Activated CD8-positive, alpha-beta T cell treated with anti-CD3 and anti-CD28 coated beads, Interleukin-2, amount 10 ng/mL, durations not matched to agents 7 days and 5 days (primary cell): ENCODE results near the gene PLAGL1. TPM values are rescaled to one million over a fixed set of nuclear protein-coding genes. Genes with fewer than 3 reads are reported as not detected.

ENCODE experiments used
- ATAC-seq: fragments of 150-1000 bp; cut with Tn5 transposase; one replicate; pipeline ENCODE4 v1.10.0; 2021; ENCODE audit warnings: moderate library complexity
- CTCF ChIA-PET: fragments of 350-600 bp; sonication (Branson Sonifier 250); formaldehyde crosslinking; loops from one replicate; lab custom pipeline; 2021; ENCODE audit warnings: antibody characterized with exemption; lab: Charles Lee
- POLR2A ChIA-PET: fragments of 350-600 bp; sonication (Branson Sonifier 250); formaldehyde crosslinking; loops from one replicate; lab custom pipeline; 2021; ENCODE audit warnings: antibody characterized with exemption; lab: Charles Lee
- DNase-seq: peaks from one replicate; pipeline ENCODE4 v3.0.0-alpha.2; 2020
- H3K27ac Mint-ChIP-seq: one replicate; pipeline ENCODE4 v1.8.0; 2021; ENCODE audit warnings: mild to moderate bottlenecking, mixed read lengths
- H3K27me3 Mint-ChIP-seq: one replicate; pipeline ENCODE4 v1.8.0; 2021; ENCODE audit warnings: low read depth, mixed read lengths
- H3K36me3 Mint-ChIP-seq: one replicate; pipeline ENCODE4 v1.8.0; 2021; ENCODE audit warnings: low read depth, mixed read lengths
- H3K4me1 Mint-ChIP-seq: one replicate; pipeline ENCODE4 v1.8.0; 2021; ENCODE audit warnings: low read depth, mixed read lengths
- H3K4me3 Mint-ChIP-seq: one replicate; pipeline ENCODE4 v1.8.0; 2021; ENCODE audit warnings: mild to moderate bottlenecking, mixed read lengths
- H3K9me3 Mint-ChIP-seq: one replicate; pipeline ENCODE4 v1.8.0; 2022; ENCODE audit warnings: mixed read lengths; ENCODE audit not compliant: insufficient read depth
- total RNA-seq, 2 experiments: library from RNA; stranded (reverse); gene quantifications; one replicate each; pipeline ENCODE4 v1.2.3, GENCODE V29; 2021

The PLAGL1 gene
- total RNA-seq, 2 experiments from 2014 or later = 7.4 to 7.7 TPM

DNA sequence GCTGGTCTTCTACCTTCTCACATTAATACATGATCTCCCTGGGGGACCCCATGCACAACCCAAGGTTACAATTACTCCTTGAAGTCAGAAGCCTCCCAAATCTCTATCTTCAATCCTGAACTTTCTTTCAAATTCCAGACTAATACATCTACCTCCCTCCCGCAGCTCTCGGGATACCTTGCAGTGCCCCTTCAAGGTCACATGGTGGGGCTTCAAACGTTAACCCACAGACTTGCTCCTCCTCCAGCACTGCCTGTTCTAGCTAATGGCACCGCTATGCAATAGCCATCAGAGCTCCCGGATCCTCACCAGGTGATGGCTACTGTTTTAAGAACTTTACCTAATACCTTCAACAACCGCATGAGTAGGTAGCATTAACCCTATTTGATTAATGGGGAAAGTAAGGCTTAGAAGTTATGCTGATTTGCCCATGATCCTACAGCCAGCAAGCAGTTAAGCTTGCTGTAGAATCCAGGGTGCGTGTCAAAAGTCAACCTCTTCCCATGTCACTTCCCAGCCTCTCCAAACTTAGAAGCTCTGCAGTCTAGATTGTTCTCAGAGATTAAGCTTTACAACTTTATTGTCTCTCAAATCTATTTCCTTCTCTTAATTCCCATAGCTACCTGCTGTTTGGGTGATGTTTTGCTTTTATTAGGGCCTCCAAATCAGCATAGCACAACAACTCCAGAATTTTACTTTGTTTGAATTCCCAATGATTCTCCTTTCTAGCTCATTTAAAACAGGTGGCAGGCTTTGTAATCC lies 44.7 kb downstream of the PLAGL1 start:
- Mint-ChIP-seq H3K4me3 (no peak overlapping the region), H3K36me3 (no peaks in the 10 kb centered on the region), H3K27ac (no peak overlapping the region), H3K27me3 (no peaks in the 10 kb centered on the region), H3K9me3 (no peaks in the 10 kb centered on the region), H3K4me1 (no peaks in the 10 kb centered on the region)
- DNase-seq (no peak), ATAC-seq (no peak)
- POLR2A ChIA-PET = no interaction called here
- CTCF ChIA-PET = interaction anchor here (1.0 to 1.4 kb wide), 2 partner anchors 10 to 22 kb away, joined by 4 to 5 read pairs; no protein-coding TSS in a partner anchor

DNA sequence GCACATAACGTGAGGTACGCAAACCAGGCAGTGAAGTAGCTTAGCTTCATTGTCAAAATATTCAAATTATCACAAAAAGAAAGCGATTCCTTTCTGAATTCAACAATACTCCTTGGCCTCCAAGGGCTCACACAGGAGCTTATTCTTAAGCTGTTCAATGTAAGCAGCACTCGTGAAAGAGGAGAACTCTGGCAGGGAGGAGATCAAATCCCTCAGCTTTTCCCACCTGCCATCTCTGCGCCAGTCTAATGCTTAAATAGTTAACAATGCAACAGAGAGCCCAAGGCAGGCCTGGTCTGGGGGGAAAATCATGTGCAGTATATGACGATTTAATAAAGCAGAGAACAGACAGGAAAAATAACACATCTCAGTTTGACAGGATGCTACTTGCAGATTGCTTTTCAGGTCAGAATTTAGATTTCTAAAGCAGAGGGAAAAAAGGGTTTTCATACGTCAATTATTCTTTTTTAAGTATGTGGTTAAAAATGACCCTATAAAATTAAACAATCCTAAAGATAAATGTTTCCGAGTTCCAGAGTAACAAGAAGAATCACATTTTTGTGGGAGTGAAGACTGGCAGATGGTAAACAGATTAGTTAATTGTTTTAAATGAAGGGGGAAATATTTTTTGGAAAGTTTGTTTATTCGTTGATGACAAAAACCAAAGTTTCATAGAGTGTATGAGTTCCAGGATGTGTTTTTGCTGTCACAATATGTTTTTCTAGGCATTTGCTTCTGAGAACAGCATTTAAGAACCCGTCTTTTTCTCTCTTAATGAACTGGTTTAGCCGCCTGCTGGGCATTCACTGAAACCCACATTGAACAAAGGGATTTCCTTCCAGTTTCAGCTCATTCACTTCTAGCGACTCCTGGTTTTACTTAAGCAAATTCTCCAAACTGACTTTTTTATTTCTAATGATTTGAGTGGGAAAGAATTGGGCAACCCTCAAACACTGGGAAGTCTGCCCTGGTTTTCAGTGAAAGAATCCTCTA lies 45.9 kb downstream of the PLAGL1 start:
- H3K4me1 Mint-ChIP-seq = no peaks in the 10 kb centered on the region
- ChIA-PET CTCF (no interaction called here), POLR2A (no interaction called here)
- no peak for ATAC-seq
- no peak for DNase-seq
- H3K36me3 Mint-ChIP-seq = no peaks in the 10 kb centered on the region
- no peak overlapping the region for H3K27ac Mint-ChIP-seq
- H3K4me3 Mint-ChIP-seq = no peak overlapping the region
- H3K9me3 Mint-ChIP-seq = no peaks in the 10 kb centered on the region
- no peaks in the 10 kb centered on the region for H3K27me3 Mint-ChIP-seq

DNA sequence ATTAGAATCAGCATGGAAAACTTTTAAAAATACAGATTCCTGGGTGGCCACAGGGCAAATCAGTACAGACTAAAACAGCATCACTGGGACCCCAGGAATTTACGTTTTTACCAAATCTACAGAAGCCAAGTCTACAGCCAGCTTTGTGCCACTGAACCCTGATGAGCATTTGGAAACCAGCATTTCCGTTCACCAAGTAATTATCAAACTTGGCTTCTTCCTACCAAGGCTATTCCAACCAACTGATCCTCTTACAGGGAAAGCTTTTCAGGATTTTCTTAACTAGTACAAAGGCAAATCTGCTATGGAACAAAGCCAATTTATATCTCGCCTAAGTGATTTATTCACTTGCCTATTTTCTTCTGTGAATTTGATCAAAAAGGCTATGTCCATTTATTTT lies 47.0 kb downstream of the PLAGL1 start:
- ATAC-seq (no peak), DNase-seq (no peak)
- H3K27ac Mint-ChIP-seq = no peak overlapping the region
- H3K4me1 Mint-ChIP-seq = no peaks in the 10 kb centered on the region
- POLR2A ChIA-PET = no interaction called here
- H3K27me3 Mint-ChIP-seq = no peaks in the 10 kb centered on the region
- CTCF ChIA-PET = no interaction called here
- no peak overlapping the region for H3K4me3 Mint-ChIP-seq
- H3K9me3 Mint-ChIP-seq = no peaks in the 10 kb centered on the region
- no peaks in the 10 kb centered on the region for H3K36me3 Mint-ChIP-seq

DNA sequence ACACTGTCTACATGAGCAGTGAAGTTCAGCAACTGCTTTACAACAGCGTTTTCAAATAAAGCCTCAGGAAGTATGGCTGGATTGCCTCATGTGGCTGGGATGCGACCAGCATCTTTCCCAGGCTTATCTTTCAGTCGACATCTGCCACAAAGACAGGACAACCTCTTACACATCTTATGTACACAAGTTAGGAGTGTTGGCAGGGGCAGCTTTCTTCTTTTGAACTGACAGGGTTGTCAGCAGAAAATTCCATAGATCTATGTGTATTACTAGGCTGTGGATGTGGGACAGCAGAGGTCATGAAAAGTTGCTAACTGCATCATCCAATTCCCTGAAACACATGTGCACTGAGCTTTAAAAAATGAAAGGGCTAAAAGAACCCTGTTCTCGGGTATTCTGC lies 48.1 kb downstream of the PLAGL1 start:
- ATAC-seq = no peak
- Mint-ChIP-seq H3K27ac (no peak overlapping the region), H3K9me3 (no peaks in the 10 kb centered on the region), H3K4me1 (no peaks in the 10 kb centered on the region), H3K36me3 (no peaks in the 10 kb centered on the region), H3K4me3 (no peak overlapping the region), H3K27me3 (no peaks in the 10 kb centered on the region)
- DNase-seq = no peak
- POLR2A ChIA-PET = no interaction called here
- CTCF ChIA-PET = interaction anchor here (5.1 kb wide), 1 partner anchor 20 kb away, joined by 25 read pairs; no protein-coding TSS in a partner anchor

DNA sequence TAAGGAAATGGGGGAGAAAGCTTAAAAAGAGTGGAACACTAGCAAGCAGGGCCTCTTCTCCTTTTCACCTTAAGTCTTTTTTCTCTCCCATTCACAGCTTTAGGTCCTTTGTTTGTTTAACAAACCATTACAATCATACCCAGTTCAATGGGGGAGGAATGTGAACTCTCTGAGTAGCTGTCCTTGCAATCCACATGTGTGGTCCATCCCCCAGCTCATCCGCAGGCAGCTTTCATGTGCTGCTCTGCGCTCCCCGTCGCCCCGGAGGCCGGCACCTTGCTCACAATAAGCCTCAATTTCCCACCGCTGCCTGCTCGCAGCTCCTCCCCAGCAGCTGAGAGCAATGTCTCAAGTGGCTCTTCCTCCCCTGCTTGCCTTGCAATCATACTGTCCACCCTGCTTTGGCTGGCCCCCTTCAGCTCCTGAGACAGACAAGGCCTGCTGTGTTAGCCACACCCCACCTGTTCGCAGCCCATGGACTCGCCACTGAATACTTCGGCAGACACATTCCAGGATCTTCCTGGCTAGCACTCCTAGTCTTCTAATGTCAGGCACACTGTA lies 49.1 kb downstream of the PLAGL1 start:
- no peaks in the 10 kb centered on the region for H3K27me3 Mint-ChIP-seq
- H3K4me1 Mint-ChIP-seq = no peaks in the 10 kb centered on the region
- no peaks in the 10 kb centered on the region for H3K36me3 Mint-ChIP-seq
- POLR2A ChIA-PET = interaction anchor here (0.6 kb wide), 1 partner anchor 137 kb away, joined by 3 read pairs; no protein-coding TSS in a partner anchor
- no peaks in the 10 kb centered on the region for H3K9me3 Mint-ChIP-seq
- H3K27ac Mint-ChIP-seq = no peak overlapping the region
- ATAC-seq = no peak
- CTCF ChIA-PET = interaction anchor here (2.0 to 5.1 kb wide), 2 partner anchors 16 to 19 kb away, joined by 5 to 25 read pairs; no protein-coding TSS in a partner anchor
- H3K4me3 Mint-ChIP-seq = no peak overlapping the region
- no peak for DNase-seq

DNA sequence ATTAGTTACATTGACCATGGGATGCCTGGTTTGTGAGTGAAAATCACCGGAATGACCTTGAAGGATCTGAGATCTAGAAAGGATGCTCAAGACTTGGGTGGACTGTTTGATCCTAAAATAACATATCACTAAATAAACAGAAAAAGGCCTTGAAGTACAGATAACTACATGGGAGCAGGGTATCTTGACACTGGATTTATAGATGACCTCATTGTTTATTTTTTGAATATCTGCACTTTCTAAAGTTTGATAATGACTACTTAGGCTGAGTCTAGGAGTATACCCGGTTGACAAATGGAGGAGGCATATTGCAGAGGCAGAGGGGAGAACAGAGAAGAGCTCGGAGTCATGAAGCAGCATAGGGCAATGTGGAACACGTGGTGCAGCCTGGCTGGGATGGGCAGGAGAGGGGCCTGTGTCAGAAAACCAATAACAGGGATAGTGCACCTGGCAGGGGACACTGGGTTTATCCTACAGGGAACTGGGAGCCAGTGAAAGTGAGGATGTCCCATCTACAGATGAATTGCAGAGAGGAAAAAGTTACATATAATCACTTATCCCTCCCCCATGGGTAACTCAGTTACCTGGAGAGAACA lies 50.3 kb downstream of the PLAGL1 start:
- Mint-ChIP-seq H3K4me1 (no peaks in the 10 kb centered on the region), H3K4me3 (no peak overlapping the region), H3K9me3 (no peaks in the 10 kb centered on the region), H3K27ac (no peak overlapping the region), H3K36me3 (no peaks in the 10 kb centered on the region), H3K27me3 (no peaks in the 10 kb centered on the region)
- ATAC-seq (no peak), DNase-seq (no peak)
- POLR2A ChIA-PET = no interaction called here
- CTCF ChIA-PET = interaction anchor here (2.0 to 5.1 kb wide), 2 partner anchors 15 to 18 kb away, joined by 5 to 25 read pairs; no protein-coding TSS in a partner anchor

DNA sequence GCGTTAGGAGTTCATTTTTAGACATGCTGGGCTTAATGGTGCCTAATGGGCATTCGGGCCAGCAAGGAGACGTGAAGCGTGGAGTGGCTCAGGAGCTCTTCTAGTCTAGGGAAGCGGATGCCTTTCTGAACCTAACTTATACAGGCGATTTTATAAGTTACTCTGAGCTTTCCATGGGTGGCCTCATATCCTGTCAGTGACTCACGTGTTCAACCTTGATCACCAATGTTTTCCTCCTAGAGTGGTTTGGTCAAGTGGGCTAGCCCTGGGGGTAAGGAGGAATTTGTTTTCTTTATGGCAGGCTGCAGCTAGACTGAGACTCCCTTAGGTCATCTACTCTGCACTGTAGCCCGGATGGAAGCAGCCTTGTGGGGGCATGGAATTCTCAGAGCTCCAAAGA lies 52.1 kb downstream of the PLAGL1 start:
- Mint-ChIP-seq H3K9me3 (no peaks in the 10 kb centered on the region), H3K27ac (no peak overlapping the region), H3K4me1 (no peaks in the 10 kb centered on the region), H3K27me3 (no peaks in the 10 kb centered on the region), H3K36me3 (no peaks in the 10 kb centered on the region), H3K4me3 (no peak overlapping the region)
- no peak for ATAC-seq
- ChIA-PET CTCF (interaction anchor here (1.2 to 5.1 kb wide), 4 partner anchors 13 to 381 kb away, joined by 3 to 25 read pairs (median 6); no protein-coding TSS in a partner anchor), POLR2A (no interaction called here)
- no peak for DNase-seq

DNA sequence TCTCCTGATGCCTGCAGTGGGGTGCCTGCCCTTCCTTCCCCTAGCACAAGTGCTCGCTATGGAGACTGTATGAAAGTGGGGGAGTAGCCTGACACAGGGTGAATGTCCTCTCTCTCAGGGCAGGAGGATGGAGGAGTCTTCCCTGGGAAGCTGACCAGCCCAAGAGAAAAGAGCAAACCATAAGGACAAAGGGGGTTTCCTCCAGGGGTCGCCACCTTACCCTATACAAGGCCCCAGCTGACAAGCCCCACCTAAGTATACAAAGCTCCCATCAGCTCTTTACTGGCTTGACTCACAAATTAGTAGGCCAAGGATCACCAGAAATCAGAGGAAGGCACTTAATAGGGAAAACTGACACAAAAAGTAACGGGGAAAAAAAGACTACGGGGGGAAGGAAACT lies 54.1 kb downstream of the PLAGL1 start:
- DNase-seq (no peak), ATAC-seq (no peak)
- no peak overlapping the region for H3K4me3 Mint-ChIP-seq
- H3K9me3 Mint-ChIP-seq = no peaks in the 10 kb centered on the region
- CTCF ChIA-PET = interaction anchor here (1.7 to 2.6 kb wide), 3 partner anchors 10 to 14 kb away, joined by 5 to 17 read pairs (median 5); no protein-coding TSS in a partner anchor
- POLR2A ChIA-PET = no interaction called here
- H3K27me3 Mint-ChIP-seq = no peaks in the 10 kb centered on the region
- no peak overlapping the region for H3K27ac Mint-ChIP-seq
- H3K36me3 Mint-ChIP-seq = no peaks in the 10 kb centered on the region
- no peaks in the 10 kb centered on the region for H3K4me1 Mint-ChIP-seq

DNA sequence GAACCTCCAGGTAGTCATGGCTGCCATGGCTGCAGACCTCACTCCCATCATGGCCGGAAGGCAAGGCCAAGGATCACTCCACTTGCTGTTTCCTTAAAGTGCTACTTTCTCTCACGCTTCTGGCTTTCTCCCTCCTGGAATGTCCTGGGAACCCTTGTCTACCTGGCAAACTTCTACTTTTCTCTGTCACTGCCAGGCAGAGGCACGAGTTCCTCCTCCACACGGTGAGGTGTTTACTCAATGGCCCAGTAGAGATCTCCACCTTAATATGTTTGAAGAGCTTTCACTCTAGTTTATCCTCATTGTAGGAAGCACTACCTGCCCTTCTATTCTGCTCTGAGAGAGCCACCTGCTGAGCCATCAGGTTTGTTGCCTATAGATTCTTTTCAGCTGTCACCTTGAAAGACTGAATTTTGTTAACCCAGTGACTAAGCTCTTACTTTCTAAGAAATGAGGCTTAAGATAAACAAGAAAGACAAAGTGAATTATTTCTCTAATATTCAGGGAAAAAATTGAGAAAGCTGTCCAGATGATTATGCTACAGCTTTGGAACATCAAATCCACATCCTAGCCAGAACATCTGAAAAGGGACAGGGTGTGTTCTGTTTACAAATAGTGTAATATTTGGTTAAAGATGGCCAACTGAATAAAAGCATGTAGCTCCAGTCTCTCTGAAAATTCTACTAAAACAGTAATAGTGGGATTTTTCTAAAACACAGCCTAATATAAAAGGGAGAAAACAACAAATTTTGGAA lies 54.9 kb downstream of the PLAGL1 start:
- POLR2A ChIA-PET = no interaction called here
- Mint-ChIP-seq H3K9me3 (no peaks in the 10 kb centered on the region), H3K27me3 (no peaks in the 10 kb centered on the region), H3K27ac (no peak overlapping the region), H3K4me3 (no peak overlapping the region), H3K36me3 (no peaks in the 10 kb centered on the region), H3K4me1 (no peaks in the 10 kb centered on the region)
- DNase-seq (no peak), ATAC-seq (no peak)
- CTCF ChIA-PET = interaction anchor here (0.9 to 2.6 kb wide), 4 partner anchors 11 to 60 kb away, joined by 4 to 17 read pairs (median 5); no protein-coding TSS in a partner anchor

DNA sequence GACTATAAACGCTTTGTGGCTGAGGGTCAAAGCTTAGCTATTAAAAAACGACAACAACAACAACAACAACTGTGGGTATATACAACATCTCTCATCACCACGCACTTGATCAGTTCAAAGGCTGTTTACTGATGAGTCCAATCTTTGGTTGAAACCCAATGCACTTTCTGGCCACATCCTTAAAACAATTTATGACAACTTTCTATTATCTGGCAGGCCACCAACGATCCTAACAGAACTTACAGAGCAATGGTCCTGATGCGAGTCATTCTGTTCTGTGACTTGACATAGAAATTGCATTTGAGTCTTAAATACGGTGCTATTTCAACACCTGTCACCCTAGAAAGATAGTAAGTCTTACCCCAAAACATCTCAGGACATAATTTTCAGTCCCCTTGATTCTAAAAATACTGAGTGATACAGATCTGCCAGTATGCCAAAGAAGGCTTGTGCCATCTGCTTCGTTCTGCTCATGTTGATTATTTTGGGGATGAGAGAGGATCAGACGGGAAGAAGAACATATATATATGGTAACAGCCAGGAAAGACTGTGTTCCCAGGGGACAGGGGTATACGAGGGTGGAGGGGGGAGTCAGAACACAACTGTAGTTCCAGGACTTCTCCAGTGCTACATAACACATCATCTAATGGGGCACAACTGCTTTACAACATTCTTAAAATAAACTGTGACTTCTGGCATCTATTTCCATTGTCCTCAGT lies 55.8 kb downstream of the PLAGL1 start:
- ATAC-seq = no peak

More for the DNA sequence above, 55.8 kb downstream of the PLAGL1 start:
- POLR2A ChIA-PET = no interaction called here
- no peak overlapping the region for H3K4me3 Mint-ChIP-seq
- no peaks in the 10 kb centered on the region for H3K9me3 Mint-ChIP-seq
- CTCF ChIA-PET = interaction anchor here (0.9 to 3.6 kb wide), 6 partner anchors 11 to 61 kb away, joined by 4 to 20 read pairs (median 7); no protein-coding TSS in a partner anchor
- H3K36me3 Mint-ChIP-seq = no peaks in the 10 kb centered on the region
- no peaks in the 10 kb centered on the region for H3K27me3 Mint-ChIP-seq
- H3K27ac Mint-ChIP-seq = no peak overlapping the region
- peak; percentile 5 for DNase-seq
- H3K4me1 Mint-ChIP-seq = no peaks in the 10 kb centered on the region
